Keratinocyte (primary cell): Measurements from ENCODE around the gene TMEM161A. TPM values are rescaled to one million over a fixed set of nuclear protein-coding genes. Genes with fewer than 3 reads are reported as not detected.

Experiments used
- DNase-seq: peaks from one replicate; pipeline ENCODE4 v3.0.0-alpha.2; 2011; ENCODE audit warnings: low read depth, missing footprints, low spot score
- FAIRE-seq: peaks from 2 replicates; lab custom pipeline; 2011; peaks lifted over from hg19 to GRCh38; lab: Jason Lieb, UNC
- H2AFZ ChIP-seq: 2 replicates; pipeline ENCODE4 v1.6.0; 2012; ENCODE audit warnings: low read length, control low read depth, inconsistent platforms; ENCODE audit not compliant: control insufficient read depth
- H3K27ac ChIP-seq: 2 replicates; pipeline ENCODE4 v1.5.1; 2011; ENCODE audit warnings: low read length; ENCODE audit not compliant: control insufficient read depth, insufficient read depth
- H3K27me3 ChIP-seq: 3 replicates; pipeline ENCODE4 v1.6.0; 2011; ENCODE audit warnings: low read length; ENCODE audit not compliant: control insufficient read depth, insufficient read depth; ENCODE audit errors: extremely low read depth
- H3K36me3 ChIP-seq, 2 experiments: 2 replicates in 1 of 2; 3 replicates in 1 of 2; pipeline ENCODE4 v1.5.1; 2011; ENCODE audit warnings: low read length in 2 of 2, mild to moderate bottlenecking in 1 of 2; ENCODE audit not compliant: control insufficient read depth in 2 of 2, insufficient read depth in 2 of 2; ENCODE audit errors: extremely low read depth in 1 of 2
- H3K4me1 ChIP-seq: 3 replicates; pipeline ENCODE4 v1.5.1; 2011; ENCODE audit warnings: low read length; ENCODE audit not compliant: control insufficient read depth, insufficient read depth; ENCODE audit errors: extremely low read depth
- H3K4me2 ChIP-seq: 3 replicates; pipeline ENCODE4 v1.6.0; 2011; ENCODE audit warnings: low read depth, low read length; ENCODE audit not compliant: control insufficient read depth, insufficient read depth; ENCODE audit errors: extremely low read depth
- H3K4me3 ChIP-seq, 3 experiments: fragments of 200-600 bp in 1 of 3; sonication (generic) in 1 of 3; 2 replicates in 2 of 3; 3 replicates in 1 of 3; pipeline ENCODE4 v1.5.1; 2011 to 2016; ENCODE audit warnings: low read length in 3 of 3, mild to moderate bottlenecking in 3 of 3, control low read depth in 2 of 3, inconsistent platforms in 1 of 3, low read depth in 1 of 3, mixed read lengths in 1 of 3, mixed run types in 1 of 3, moderate library complexity in 1 of 3; ENCODE audit not compliant: control insufficient read depth in 2 of 3, insufficient read depth in 2 of 3; ENCODE audit errors: extremely low read depth in 1 of 3
- H3K79me2 ChIP-seq: 2 replicates; pipeline ENCODE4 v1.6.0; 2012; ENCODE audit warnings: low read length; ENCODE audit not compliant: control insufficient read depth, insufficient read depth
- H3K9ac ChIP-seq: 3 replicates; pipeline ENCODE4 v1.6.0; 2011; ENCODE audit warnings: low read length; ENCODE audit not compliant: control insufficient read depth, insufficient read depth; ENCODE audit errors: extremely low read depth
- H3K9me1 ChIP-seq: 3 replicates; pipeline ENCODE4 v1.6.0; 2011; ENCODE audit warnings: low read length; ENCODE audit not compliant: control insufficient read depth, insufficient read depth; ENCODE audit errors: extremely low read depth
- H3K9me3 ChIP-seq: 2 replicates; pipeline ENCODE4 v1.5.1; 2012; ENCODE audit warnings: low read depth, low read length; ENCODE audit not compliant: control insufficient read depth
- H4K20me1 ChIP-seq: 3 replicates; pipeline ENCODE4 v1.6.0; 2011; ENCODE audit warnings: low read length; ENCODE audit not compliant: control insufficient read depth, insufficient read depth; ENCODE audit errors: extremely low read depth
- EZH2 ChIP-seq: IDR thresholded peaks from one replicate; pipeline ENCODE4 v1.6.1; 2012; ENCODE audit warnings: inconsistent platforms, mild to moderate bottlenecking, low read length, moderate library complexity
- dilution Hi-C: fragments of 300-500 bp; cut with MboI; formaldehyde crosslinking; loops from one replicate; pipeline ENCODE4 v1.7.0; 2020; ENCODE audit warnings: low sequenced_read_pairs; ENCODE audit not compliant: extremely low pct_ligation_motif_present
- polyA plus RNA-seq, 5 experiments: library from polyadenylated mRNA; depleted of rRNA in 3 of 5; stranded (reverse) in 3 of 5; stranded (forward) in 1 of 5; unstranded in 1 of 5; fragments of >200 nt; gene quantifications; 1 replicate in 1 of 5; 2 replicates in 3 of 5; 3 replicates in 1 of 5; pipeline versions ENCODE4 v1.2.1 to v1.2.3, GENCODE V29; 2011 to 2012; ENCODE audit warnings: missing spikeins in 2 of 5, low read depth in 1 of 5, low replicate concordance in 1 of 5
- TF ChIP-seq, protein P1 (sequence below), 3 experiments: IDR thresholded peaks in 1 of 3; conservative IDR thresholded peaks in 1 of 3; optimal IDR thresholded peaks in 1 of 3; 2 replicates in 2 of 3; 3 replicates in 1 of 3; pipeline versions ENCODE3 to v1.5.1; 2011; ENCODE audit warnings: low read length in 3 of 3, mild to moderate bottlenecking in 3 of 3, moderate library complexity in 2 of 3, control low read depth in 1 of 3, inconsistent platforms in 1 of 3; ENCODE audit not compliant: insufficient read depth in 2 of 3; ENCODE audit errors: extremely low read depth in 1 of 3

TMEM161A gene
- polyA plus RNA-seq, 1 donor (not counting 4 experiments of a cell fraction or from before 2014, with no cell fraction given), result 18.0 TPM

GRCh38 chr19:19071897-19072296 lies 66.4 kb downstream of the TMEM161A start:
- Histone ChIP-seq H3K4me2 (no peak overlapping the region), H4K20me1 (no peaks in the 10 kb centered on the region)
- dilution Hi-C loops, result no loop called here

More at GRCh38 chr19:19071897-19072296, 66.4 kb downstream of the TMEM161A start:
- no peak for TF ChIP-seq EZH2
- TF ChIP-seq, protein P1, sequence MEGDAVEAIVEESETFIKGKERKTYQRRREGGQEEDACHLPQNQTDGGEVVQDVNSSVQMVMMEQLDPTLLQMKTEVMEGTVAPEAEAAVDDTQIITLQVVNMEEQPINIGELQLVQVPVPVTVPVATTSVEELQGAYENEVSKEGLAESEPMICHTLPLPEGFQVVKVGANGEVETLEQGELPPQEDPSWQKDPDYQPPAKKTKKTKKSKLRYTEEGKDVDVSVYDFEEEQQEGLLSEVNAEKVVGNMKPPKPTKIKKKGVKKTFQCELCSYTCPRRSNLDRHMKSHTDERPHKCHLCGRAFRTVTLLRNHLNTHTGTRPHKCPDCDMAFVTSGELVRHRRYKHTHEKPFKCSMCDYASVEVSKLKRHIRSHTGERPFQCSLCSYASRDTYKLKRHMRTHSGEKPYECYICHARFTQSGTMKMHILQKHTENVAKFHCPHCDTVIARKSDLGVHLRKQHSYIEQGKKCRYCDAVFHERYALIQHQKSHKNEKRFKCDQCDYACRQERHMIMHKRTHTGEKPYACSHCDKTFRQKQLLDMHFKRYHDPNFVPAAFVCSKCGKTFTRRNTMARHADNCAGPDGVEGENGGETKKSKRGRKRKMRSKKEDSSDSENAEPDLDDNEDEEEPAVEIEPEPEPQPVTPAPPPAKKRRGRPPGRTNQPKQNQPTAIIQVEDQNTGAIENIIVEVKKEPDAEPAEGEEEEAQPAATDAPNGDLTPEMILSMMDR (optimal IDR thresholded peaks at IDR 0.05 in 1 of 3, IDR thresholded peaks at IDR 0.05 in 1 of 3, conservative IDR thresholded peaks at IDR 0.05 in 1 of 3; ENCODE audit: extremely low read depth in 1 of 3, insufficient read depth in 2 of 3, low read length in 3 of 3), result no peak
- H3K27ac ChIP-seq, result no peak overlapping the region
- no peaks in the 10 kb centered on the region for H3K4me1 ChIP-seq
- no peaks in the 10 kb centered on the region for H3K79me2 ChIP-seq
- DNase-seq (no peak), FAIRE-seq (no peak)
- H3K9me1 ChIP-seq, result no peaks in the 10 kb centered on the region
- no peaks in the 10 kb centered on the region for H3K9me3 ChIP-seq
- H3K4me3 ChIP-seq, result no peak overlapping the region
- H3K27me3 ChIP-seq, result no peaks in the 10 kb centered on the region
- no peaks in the 10 kb centered on the region for H3K36me3 ChIP-seq
- H3K9ac ChIP-seq, result no peak overlapping the region
- H2AFZ ChIP-seq, result no peak overlapping the region

Other genes with a start within 250 kb of the TMEM161A start
- 0.09 to 0.23 TPM (median 0.14 TPM) in 3 replicates for gene CERS1, start 242.3 kb downstream of the TMEM161A start, polyA plus RNA-seq
- 109 to 198 TPM (median 137 TPM) in 3 replicates for gene COPE, start 219.1 kb downstream of the TMEM161A start, polyA plus RNA-seq
- 33.1 to 59.4 TPM (median 39.2 TPM) in 3 replicates for gene DDX49, start 218.8 kb downstream of the TMEM161A start, polyA plus RNA-seq
- 97.2 to 188 TPM (median 119 TPM) in 3 replicates for gene HOMER3, start 197.3 kb downstream of the TMEM161A start, polyA plus RNA-seq
- 39.6 to 57.9 TPM (median 51.2 TPM) in 3 replicates for gene SUGP2, start 105.0 kb downstream of the TMEM161A start, polyA plus RNA-seq
- 23.8 to 32.7 TPM (median 30.7 TPM) in 3 replicates for gene ARMC6, start 104.9 kb downstream of the TMEM161A start, polyA plus RNA-seq
- gene SLC25A42, start 74.5 kb downstream of the TMEM161A start, polyA plus RNA-seq, result 1.2 to 2.2 TPM (median 1.9 TPM) in 3 replicates
- gene MEF2B, start 31.8 kb upstream of the TMEM161A start, polyA plus RNA-seq, result 0.05 to 0.17 TPM (median 0.11 TPM) in 3 replicates
- gene BORCS8, start 53.7 kb upstream of the TMEM161A start, polyA plus RNA-seq, result 16.3 to 19.6 TPM (median 18.1 TPM) in 3 replicates
- gene RFXANK, start 53.8 kb upstream of the TMEM161A start, polyA plus RNA-seq, result 49.0 to 70.8 TPM (median 51.3 TPM) in 3 replicates
- gene NR2C2AP, start 64.9 kb upstream of the TMEM161A start, polyA plus RNA-seq, result 9.7 to 14.4 TPM (median 12.3 TPM) in 3 replicates
- not detected in 3 replicates for gene NCAN, start 73.5 kb upstream of the TMEM161A start, polyA plus RNA-seq
- gene TM6SF2, start 134.8 kb upstream of the TMEM161A start, polyA plus RNA-seq, result not detected in 3 replicates
- 23.3 to 37.4 TPM (median 28.6 TPM) in 3 replicates for gene SUGP1, start 182.0 kb upstream of the TMEM161A start, polyA plus RNA-seq
- gene MAU2, start 182.4 kb upstream of the TMEM161A start, polyA plus RNA-seq, result 9.7 to 18.8 TPM (median 10.3 TPM) in 3 replicates